Activated CD8-positive, alpha-beta T cell treated with anti-CD3 and anti-CD28 coated beads, Interleukin-2, amount 10 ng/mL, durations not matched to agents 7 days and 5 days (primary cell): ENCODE results near the gene OR10H5. TPM values are rescaled to one million over a fixed set of nuclear protein-coding genes. Genes with fewer than 3 reads are reported as not detected.
"Not testable (repeated sequence)": the region's sequence is repeated elsewhere in the genome, so short reads cannot be mapped to it uniquely, and the experiment has no call there.

Experiments used
- ATAC-seq: fragments of 150-1000 bp; cut with Tn5 transposase; one replicate; pipeline ENCODE4 v1.10.0; 2021; ENCODE audit warnings: moderate library complexity
- CTCF ChIA-PET: fragments of 350-600 bp; sonication (Branson Sonifier 250); formaldehyde crosslinking; loops from one replicate; lab custom pipeline; 2021; ENCODE audit warnings: antibody characterized with exemption; lab: Charles Lee
- POLR2A ChIA-PET: fragments of 350-600 bp; sonication (Branson Sonifier 250); formaldehyde crosslinking; loops from one replicate; lab custom pipeline; 2021; ENCODE audit warnings: antibody characterized with exemption; lab: Charles Lee
- DNase-seq: peaks from one replicate; pipeline ENCODE4 v3.0.0-alpha.2; 2020
- H3K27ac Mint-ChIP-seq: one replicate; pipeline ENCODE4 v1.8.0; 2021; ENCODE audit warnings: mild to moderate bottlenecking, mixed read lengths
- H3K27me3 Mint-ChIP-seq: one replicate; pipeline ENCODE4 v1.8.0; 2021; ENCODE audit warnings: low read depth, mixed read lengths
- H3K36me3 Mint-ChIP-seq: one replicate; pipeline ENCODE4 v1.8.0; 2021; ENCODE audit warnings: low read depth, mixed read lengths
- H3K4me1 Mint-ChIP-seq: one replicate; pipeline ENCODE4 v1.8.0; 2021; ENCODE audit warnings: low read depth, mixed read lengths
- H3K4me3 Mint-ChIP-seq: one replicate; pipeline ENCODE4 v1.8.0; 2021; ENCODE audit warnings: mild to moderate bottlenecking, mixed read lengths
- H3K9me3 Mint-ChIP-seq: one replicate; pipeline ENCODE4 v1.8.0; 2022; ENCODE audit warnings: mixed read lengths; ENCODE audit not compliant: insufficient read depth
- total RNA-seq, 2 experiments: library from RNA; stranded (reverse); gene quantifications; one replicate each; pipeline ENCODE4 v1.2.3, GENCODE V29; 2021

OR10H5 gene
- total RNA-seq, 2 experiments from 2014 or later, result not detected

DNA sequence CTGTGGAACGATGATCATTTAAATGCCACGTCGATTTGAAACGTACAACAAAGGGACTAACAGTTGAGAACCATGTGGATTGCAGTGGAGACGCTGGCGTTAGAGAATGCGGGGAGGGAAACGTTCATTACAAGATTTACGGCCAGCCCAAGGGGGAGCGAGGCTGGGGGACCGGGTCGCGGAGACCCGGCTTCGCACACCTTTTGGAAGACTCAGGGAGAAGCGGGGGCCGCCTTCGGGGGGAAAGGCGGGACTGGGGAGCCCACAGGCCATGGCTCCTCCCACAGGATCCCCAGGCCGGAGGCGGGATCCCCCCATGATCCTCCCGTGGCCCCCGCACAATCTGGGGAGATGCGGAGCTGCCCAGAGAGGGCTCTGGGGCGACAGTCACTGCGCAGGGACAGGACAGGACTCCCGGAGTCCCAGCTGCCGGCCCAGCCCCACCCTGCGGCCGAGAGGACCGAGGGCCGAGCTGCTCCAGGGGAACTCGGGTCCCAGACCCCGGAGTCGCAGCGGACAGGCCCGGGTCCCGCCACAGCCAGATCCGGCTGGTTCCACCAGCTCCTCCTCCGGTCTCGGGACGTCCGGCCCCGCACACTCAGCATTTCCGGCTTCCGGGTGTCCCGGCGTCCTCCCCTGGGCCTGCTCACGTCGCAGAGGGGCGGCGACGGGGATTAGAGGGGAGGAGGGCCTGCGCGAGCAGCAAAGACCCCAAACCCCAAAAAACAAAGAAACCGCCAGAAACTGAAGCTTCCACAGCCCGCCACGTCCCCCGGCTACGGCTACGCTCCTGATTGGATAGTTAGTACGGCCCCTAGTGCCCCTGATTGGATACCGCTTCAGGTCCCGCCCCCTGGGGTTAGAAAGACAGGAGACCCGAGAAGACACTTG, 49.1 kb downstream of the OR10H5 start:
- Mint-ChIP-seq H3K36me3 (no peaks in the 10 kb centered on the region), H3K9me3 (no peaks in the 10 kb centered on the region), H3K27me3 (no peaks in the 10 kb centered on the region), H3K27ac (peak overlapping the region; percentile 98), H3K4me3 (peak overlapping the region; percentile 84), H3K4me1 (peaks cover 29% of the 10 kb centered on the region)
- DNase-seq, result peak; percentile 99
- ChIA-PET POLR2A (interaction anchor here (0.6 to 1.7 kb wide), 12 partner anchors 10 to 1147 kb away, joined by 3 to 16 read pairs (median 4); partner anchors contain the start of genes HSH2D, TPM4 and ZNF333), CTCF (no interaction called here)
- peak; percentile 95 for ATAC-seq

GRCh38 chr19:15837221-15837731, 49.8 kb downstream of the OR10H5 start:
- CTCF ChIA-PET, result interaction anchor here (0.9 kb wide), 1 partner anchor 11 kb away, joined by 3 read pairs; no protein-coding TSS in a partner anchor
- DNase-seq (no peak), ATAC-seq (peak; percentile 3)
- H3K27me3 Mint-ChIP-seq, result no peaks in the 10 kb centered on the region
- POLR2A ChIA-PET, result interaction anchor here (0.7 to 1.7 kb wide), 11 partner anchors 9 to 1147 kb away, joined by 3 to 16 read pairs (median 4); partner anchors contain the start of genes HSH2D, TPM4 and ZNF333
- peaks cover 35% of the 10 kb centered on the region for H3K4me1 Mint-ChIP-seq
- peak overlapping the region; percentile 84 for H3K4me3 Mint-ChIP-seq
- H3K27ac Mint-ChIP-seq, result peak overlapping the region; percentile 98
- H3K9me3 Mint-ChIP-seq, result no peaks in the 10 kb centered on the region
- H3K36me3 Mint-ChIP-seq, result peaks cover under 1% of the 10 kb centered on the region

DNA sequence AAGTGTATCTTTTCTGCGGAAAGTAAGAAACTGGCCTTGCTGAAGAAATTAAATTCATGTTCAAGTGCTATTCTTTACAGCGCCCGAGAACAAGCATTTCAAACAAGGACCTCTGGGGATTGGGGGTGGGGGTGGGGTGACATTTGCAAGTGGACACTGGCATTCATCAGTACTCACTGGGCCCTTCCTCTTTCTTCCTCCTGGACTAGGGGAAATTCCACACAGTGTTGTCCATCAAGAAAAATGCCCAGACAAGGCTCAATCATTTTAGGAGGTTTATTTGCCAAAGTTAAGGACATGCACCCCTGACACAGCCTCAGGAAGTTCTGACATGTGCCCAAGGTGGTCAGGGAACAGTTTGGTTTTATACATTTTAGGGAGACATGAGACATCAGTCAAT, 50.9 kb downstream of the OR10H5 start:
- H3K36me3 Mint-ChIP-seq, result peaks cover 2% of the 10 kb centered on the region
- no peak for DNase-seq
- no peaks in the 10 kb centered on the region for H3K27me3 Mint-ChIP-seq
- ChIA-PET POLR2A (interaction anchor here (0.7 kb wide), 1 partner anchor 1767 kb away, joined by 5 read pairs; no protein-coding TSS in a partner anchor), CTCF (interaction anchor here (0.7 to 0.9 kb wide), 2 partner anchors 12 to 246 kb away, joined by 3 read pairs; no protein-coding TSS in a partner anchor)
- H3K27ac Mint-ChIP-seq, result peak overlapping the region; percentile 73
- peaks cover 42% of the 10 kb centered on the region for H3K4me1 Mint-ChIP-seq
- no peaks in the 10 kb centered on the region for H3K9me3 Mint-ChIP-seq
- no peak for ATAC-seq
- peak overlapping the region; percentile 42 for H3K4me3 Mint-ChIP-seq

GRCh38 chr19:15839888-15840287, 52.4 kb downstream of the OR10H5 start:
- H3K36me3 Mint-ChIP-seq, H3K4me3 Mint-ChIP-seq, H3K27me3 Mint-ChIP-seq, H3K27ac Mint-ChIP-seq, DNase-seq, ATAC-seq, CTCF ChIA-PET, H3K9me3 Mint-ChIP-seq, POLR2A ChIA-PET: not testable (repeated sequence)
- H3K4me1 Mint-ChIP-seq, result peaks cover 55% of the 10 kb centered on the region

GRCh38 chr19:15840833-15841232, 53.4 kb downstream of the OR10H5 start:
- Mint-ChIP-seq H3K27ac (no peak overlapping the region), H3K4me3 (no peak overlapping the region), H3K9me3 (no peaks in the 10 kb centered on the region), H3K36me3 (peaks cover 2% of the 10 kb centered on the region), H3K27me3 (no peaks in the 10 kb centered on the region), H3K4me1 (peaks cover 57% of the 10 kb centered on the region)
- no peak for DNase-seq
- ChIA-PET POLR2A (no interaction called here), CTCF (no interaction called here)
- ATAC-seq, result no peak

GRCh38 chr19:15841875-15842569, 54.6 kb downstream of the OR10H5 start:
- CTCF ChIA-PET, result interaction anchor here (1.0 kb wide), 1 partner anchor 30 kb away, joined by 4 read pairs; no protein-coding TSS in a partner anchor
- peaks cover 2% of the 10 kb centered on the region for H3K27me3 Mint-ChIP-seq
- no peak overlapping the region for H3K4me3 Mint-ChIP-seq
- H3K9me3 Mint-ChIP-seq, result no peaks in the 10 kb centered on the region
- H3K4me1 Mint-ChIP-seq, result peaks cover 59% of the 10 kb centered on the region
- POLR2A ChIA-PET, result no interaction called here
- no peak overlapping the region for H3K27ac Mint-ChIP-seq
- ATAC-seq (no peak), DNase-seq (no peak)
- peaks cover 6% of the 10 kb centered on the region for H3K36me3 Mint-ChIP-seq

DNA sequence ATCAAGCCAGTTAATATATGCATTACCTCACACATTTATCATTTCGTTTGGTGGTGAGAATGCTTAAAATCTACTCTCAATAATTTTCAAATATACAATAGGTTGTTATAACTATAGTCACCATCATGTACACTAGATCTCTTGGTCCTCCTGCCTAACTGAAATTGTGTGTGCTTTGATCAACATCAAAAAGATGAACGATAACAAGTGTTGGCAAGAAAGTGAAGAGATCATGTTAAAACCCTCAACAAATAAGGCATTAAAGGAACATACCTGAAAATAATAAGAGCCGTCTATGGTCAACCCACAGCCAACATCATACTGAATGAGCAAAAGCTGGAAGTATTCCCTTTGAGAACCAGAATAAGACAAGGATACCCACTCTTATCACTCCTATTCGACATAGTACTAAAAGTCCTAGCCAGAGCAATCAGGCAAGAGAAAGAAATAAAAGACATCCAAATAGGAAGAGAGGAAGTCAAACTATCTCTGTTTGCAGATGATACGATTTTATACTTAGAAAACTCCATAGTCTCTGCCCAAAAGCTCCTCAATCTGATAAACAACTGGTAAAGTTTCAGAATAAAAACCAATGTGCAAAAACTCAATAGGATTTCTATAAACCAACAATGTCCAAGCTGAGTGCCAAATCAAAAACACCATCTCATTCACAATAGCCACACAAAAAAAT, 55.9 kb downstream of the OR10H5 start:
- H3K4me3 Mint-ChIP-seq, result no peak overlapping the region
- peaks cover 49% of the 10 kb centered on the region for H3K4me1 Mint-ChIP-seq
- peaks cover 6% of the 10 kb centered on the region for H3K36me3 Mint-ChIP-seq
- ChIA-PET POLR2A (interaction anchor here (0.6 kb wide), 1 partner anchor 363 kb away, joined by 3 read pairs; no protein-coding TSS in a partner anchor), CTCF (interaction anchor here (0.6 to 1.7 kb wide), 6 partner anchors 8 to 300 kb away, joined by 3 to 7 read pairs (median 3); partner anchors contain the start of gene HSH2D)
- DNase-seq, result no peak
- H3K27ac Mint-ChIP-seq, result peak overlapping the region; percentile 77
- no peak for ATAC-seq
- peaks cover 4% of the 10 kb centered on the region for H3K27me3 Mint-ChIP-seq
- no peaks in the 10 kb centered on the region for H3K9me3 Mint-ChIP-seq

DNA sequence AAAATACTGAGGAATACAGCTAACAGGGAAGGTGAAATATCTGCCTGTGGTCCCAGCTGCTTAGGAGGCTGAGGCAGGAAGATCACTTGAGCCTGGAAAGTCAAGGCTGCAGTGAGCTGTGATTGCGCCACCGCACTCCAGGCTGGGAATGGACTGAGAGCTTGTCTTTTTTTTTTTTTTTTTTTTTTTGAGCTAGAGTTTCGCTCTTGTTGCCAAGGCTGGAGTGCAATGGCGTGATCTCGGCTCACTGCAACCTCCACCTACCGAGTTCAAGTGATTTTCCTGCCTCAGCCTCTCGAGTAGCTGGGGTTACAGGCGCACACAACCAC, 56.4 kb downstream of the OR10H5 start:
- ChIA-PET POLR2A (interaction anchor here (0.6 kb wide), 1 partner anchor 363 kb away, joined by 3 read pairs; no protein-coding TSS in a partner anchor), CTCF (interaction anchor here (0.6 to 1.7 kb wide), 6 partner anchors 9 to 300 kb away, joined by 3 to 7 read pairs (median 3); partner anchors contain the start of gene HSH2D)
- not testable (repeated sequence) for ATAC-seq, H3K9me3 Mint-ChIP-seq, H3K27me3 Mint-ChIP-seq, H3K4me3 Mint-ChIP-seq, DNase-seq, H3K36me3 Mint-ChIP-seq
- H3K27ac Mint-ChIP-seq, result peak overlapping the region; percentile 77
- peaks cover 44% of the 10 kb centered on the region for H3K4me1 Mint-ChIP-seq

GRCh38 chr19:15846923-15847322, 59.5 kb downstream of the OR10H5 start:
- ATAC-seq (no peak), DNase-seq (no peak)
- Mint-ChIP-seq H3K36me3 (peaks cover 6% of the 10 kb centered on the region), H3K4me3 (no peak overlapping the region), H3K27ac (no peak overlapping the region), H3K27me3 (peaks cover 4% of the 10 kb centered on the region), H3K4me1 (peaks cover 36% of the 10 kb centered on the region), H3K9me3 (no peaks in the 10 kb centered on the region)
- POLR2A ChIA-PET, result interaction anchor here (0.9 kb wide), 1 partner anchor 10 kb away, joined by 7 read pairs; no protein-coding TSS in a partner anchor
- CTCF ChIA-PET, result no interaction called here

DNA sequence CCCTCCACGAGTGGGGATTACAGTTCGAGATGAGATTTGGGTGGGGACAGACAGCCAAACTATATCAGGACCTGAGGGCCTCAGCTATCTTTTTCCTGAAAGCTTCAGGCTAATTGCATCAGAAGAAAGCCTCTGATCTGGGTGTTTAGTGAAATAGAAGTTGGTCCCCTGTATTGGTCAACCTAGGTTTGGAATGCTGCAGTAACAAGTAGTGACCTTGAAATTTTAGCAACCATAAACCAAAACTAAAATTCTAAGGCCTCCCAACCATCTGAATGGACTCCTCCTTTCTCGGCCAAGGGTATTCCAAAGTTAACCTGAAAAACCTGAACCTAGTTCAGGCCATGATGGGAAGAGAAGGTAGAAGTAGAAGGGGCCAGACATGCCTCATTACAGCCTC, 62.9 kb downstream of the OR10H5 start:
- Mint-ChIP-seq H3K4me1 (peaks cover 9% of the 10 kb centered on the region), H3K9me3 (no peaks in the 10 kb centered on the region), H3K36me3 (peaks cover 3% of the 10 kb centered on the region), H3K27ac (no peak overlapping the region), H3K4me3 (no peak overlapping the region), H3K27me3 (peaks cover 4% of the 10 kb centered on the region)
- DNase-seq (no peak), ATAC-seq (no peak)
- POLR2A ChIA-PET, result no interaction called here
- CTCF ChIA-PET, result no interaction called here
